Gastrocnemius medialis (tissue), 4 donors: Measurements from ENCODE around the gene LRRFIP1. TPM values are rescaled to one million over a fixed set of nuclear protein-coding genes. Genes with fewer than 3 reads are reported as not detected.

ENCODE experiments used
- ATAC-seq, 2 donors: fragments of 150-250 bp; one replicate each; pipeline ENCODE4 v1.9.1; 2016
- DNase-seq, 2 donors: peaks; one replicate each; pipeline ENCODE4 v3.0.0-alpha.2; 2019
- H3K27ac ChIP-seq, 4 donors: fragments of 200-600 bp; sonication (generic); 1 replicate in 1 of 4; 2 replicates in 3 of 4; pipeline ENCODE4 v1.5.1; 2016 to 2018; ENCODE audit warnings: mild to moderate bottlenecking in 2 of 4, moderate library complexity in 1 of 4
- H3K27me3 ChIP-seq, 3 donors: fragments of 200-600 bp; sonication (generic) in 2 of 3; 1 replicate in 1 of 3; 2 replicates in 2 of 3; pipeline versions ENCODE4 v1.5.1 to v1.6.0; 2016 to 2019; ENCODE audit warnings: mild to moderate bottlenecking in 1 of 3, moderate library complexity in 1 of 3
- H3K36me3 ChIP-seq, 2 donors: fragments of 200-600 bp; sonication (generic) in 1 of 2; one replicate each; pipeline ENCODE4 v1.5.1; 2017 to 2018
- H3K4me1 ChIP-seq, 2 donors: fragments of 200-600 bp; sonication (generic) in 1 of 2; one replicate each; pipeline ENCODE4 v1.5.1; 2016 to 2017; ENCODE audit warnings: mild to moderate bottlenecking in 2 of 2
- H3K4me3 ChIP-seq, 4 donors: fragments of 200-600 bp; sonication (generic) in 3 of 4; 1 replicate in 1 of 4; 2 replicates in 3 of 4; pipeline ENCODE4 v1.5.1; 2016 to 2019; ENCODE audit warnings: mild to moderate bottlenecking in 2 of 4
- H3K9me3 ChIP-seq, 3 donors: fragments of 200-600 bp; sonication (generic) in 2 of 3; 1 replicate in 1 of 3; 2 replicates in 2 of 3; pipeline ENCODE4 v1.5.1; 2016 to 2019
- CTCF ChIP-seq, 5 experiments: fragments of 450-650 bp in 3 of 5; fragments of 200-600 bp in 2 of 5; sonication (generic) in 2 of 5; IDR thresholded peaks in 4 of 5; conservative IDR thresholded peaks in 1 of 5; 1 replicate in 4 of 5; 2 replicates in 1 of 5; pipeline ENCODE4 v1.5.1; 2016 to 2019; ENCODE audit warnings: antibody characterized with exemption in 5 of 5, mild to moderate bottlenecking in 3 of 5, moderate library complexity in 3 of 5
- POLR2A ChIP-seq, 2 donors: fragments of 450-650 bp; IDR thresholded peaks; one replicate each; pipeline ENCODE4 v1.6.1; 2017; ENCODE audit warnings: antibody characterized with exemption in 2 of 2, mild to moderate bottlenecking in 2 of 2, moderate library complexity in 2 of 2
- in situ Hi-C, 4 donors: fragments of 200-750 bp; cut with MboI; loops; one replicate each; pipeline versions ENCODE4 v1.15.0 to v1.8.0; 2017; ENCODE audit warnings: low sequenced_read_pairs in 4 of 4
- intact Hi-C: fragments of 100-400 bp; cut with DNase I; formaldehyde crosslinking; loops from one replicate; pipeline ENCODE4 v1.15.1; 2023; ENCODE audit warnings: low total_unique reads
- total RNA-seq, 4 donors: library from RNA; depleted of rRNA; stranded (reverse); fragments of >200 nt; gene quantifications; one replicate each; pipeline versions ENCODE4 v1.1.0 to v1.2.3, GENCODE V29; 2016

LRRFIP1 gene
- total RNA-seq, result 10 to 100 TPM; 37.9 to 74.1 (median 54.0) TPM

GRCh38 chr2:237627441-237628246, at the start of gene LRRFIP1:
TSS of gene LRRFIP1 (plus strand) at chr2:237627587. CDS start at chr2:237627645, 58 bp downstream.
- peaks cover 41 to 55% of the 10 kb centered on the region in 2 donors for H3K4me1 ChIP-seq
- H3K27ac ChIP-seq, result peak within 1 kb of the TSS; percentile 84 to 88 (median 86)
- no peaks in the 10 kb centered on the region for H3K9me3 ChIP-seq
- no peaks in the 10 kb centered on the region for H3K36me3 ChIP-seq
- H3K27me3 ChIP-seq, result no peaks in the 10 kb centered on the region
- H3K4me3 ChIP-seq, result peak within 1 kb of the TSS; percentile 59 to 70 (median 62)
- DNase-seq (peak; percentile 63 to 77), ATAC-seq (peak; percentile 59 to 69)
- in situ Hi-C loops (no loop called here), intact Hi-C loops (no loop called here)
- TF ChIP-seq CTCF (IDR thresholded peaks at IDR 0.05 in 4 of 5, conservative IDR thresholded peaks at IDR 0.05 in 1 of 5) (peak in 3 of 5 experiments; percentile 11 to 17 (median 15)), POLR2A (IDR thresholded peaks at IDR 0.05) (peak; percentile 82 to 85)

GRCh38 chr2:237577956-237578870, 49.2 kb upstream of the LRRFIP1 start:
- TF ChIP-seq CTCF (IDR thresholded peaks at IDR 0.05 in 4 of 5, conservative IDR thresholded peaks at IDR 0.05 in 1 of 5), result no peak
- in situ Hi-C loops, result loop anchor here in 1 of 4 donors (10.0 kb wide), 1 partner anchor 473 kb away; no protein-coding TSS in a partner anchor
- H3K36me3 ChIP-seq, result no peaks in the 10 kb centered on the region
- H3K4me3 ChIP-seq, result no peak overlapping the region
- no peaks in the 10 kb centered on the region for H3K9me3 ChIP-seq
- H3K27me3 ChIP-seq, result no peaks in the 10 kb centered on the region
- H3K27ac ChIP-seq, result no peak overlapping the region
- DNase-seq, result no peak
- peaks cover 12 to 14% of the 10 kb centered on the region in 2 donors for H3K4me1 ChIP-seq
- no peak for ATAC-seq
- intact Hi-C loops, result no loop called here

- Histone ChIP-seq H3K27me3 (no peaks in the 10 kb centered on the region), H3K9me3 (no peaks in the 10 kb centered on the region), H3K36me3 (no peaks in the 10 kb centered on the region), H3K27ac (peak overlapping the region in 3 of 4 donors; percentile 51 to 74 (median 63)), H3K4me3 (peak overlapping the region in 2 of 4 donors; percentile 38 to 39), H3K4me1 (peaks cover 12 to 14% of the 10 kb centered on the region in 2 donors)
- DNase-seq (no peak), ATAC-seq (no peak)
- in situ Hi-C loops (loop anchor here in 1 of 4 donors (10.0 kb wide), 1 partner anchor 163 kb away; no protein-coding TSS in a partner anchor), intact Hi-C loops (loop anchor here (1.0 kb wide), 1 partner anchor 164 kb away; no protein-coding TSS in a partner anchor)
- TF ChIP-seq CTCF (IDR thresholded peaks at IDR 0.05 in 4 of 5, conservative IDR thresholded peaks at IDR 0.05 in 1 of 5) (no peak), POLR2A (IDR thresholded peaks at IDR 0.05) (no peak)
These were observed 46.1 kb upstream of the LRRFIP1 start for GRCh38 chr2:237581326-237581725.
